HepG2 (cell line): Measurements from ENCODE around the gene MEF2D. TPM values are rescaled to one million over a fixed set of nuclear protein-coding genes. Genes with fewer than 3 reads are reported as not detected.

Experiments
- ATF7-NPFF ChIP-seq: sonication (generic); formaldehyde crosslinking; IDR thresholded peaks from 2 replicates; pipeline ENCODE4 v1.8.1; 2023; ENCODE audit warnings: mild to moderate bottlenecking, low read depth, missing genetic modification reagents, moderate library complexity
- CBX1 ChIP-seq: IDR thresholded peaks from one replicate; pipeline ENCODE4 v1.6.1; 2016; ENCODE audit warnings: antibody characterized with exemption, low read depth
- EED ChIP-seq: sonication (generic); formaldehyde crosslinking; IDR thresholded peaks from 2 replicates; pipeline ENCODE4 v1.5.0; 2020; ENCODE audit warnings: mild to moderate bottlenecking, missing genetic modification reagents
- KLF11 ChIP-seq: IDR thresholded peaks from 2 replicates; pipeline ENCODE4 v1.6.1; 2016; ENCODE audit warnings: missing compliant biosample characterization
- MIER3 ChIP-seq: IDR thresholded peaks from 2 replicates; pipeline ENCODE4 v1.6.1; 2016; ENCODE audit warnings: missing compliant biosample characterization, borderline replicate concordance
- MTA1 ChIP-seq: sonication (generic); formaldehyde crosslinking; IDR thresholded peaks from 2 replicates; pipeline ENCODE4 v1.4.0; 2020; ENCODE audit warnings: missing genetic modification reagents, mild to moderate bottlenecking, borderline replicate concordance
- REPIN1 ChIP-seq: sonication (generic); formaldehyde crosslinking; IDR thresholded peaks from 2 replicates; pipeline ENCODE4 v1.8.0; 2022; ENCODE audit warnings: missing genetic modification reagents, low read depth, mild to moderate bottlenecking, borderline replicate concordance
- SP2 ChIP-seq: sonication (generic); formaldehyde crosslinking; IDR thresholded peaks from 2 replicates; pipeline ENCODE4 v1.5.1; 2020; ENCODE audit warnings: mild to moderate bottlenecking, missing genetic modification reagents
- STAT5B ChIP-seq: sonication (generic); formaldehyde crosslinking; IDR thresholded peaks from 2 replicates; pipeline ENCODE4 v1.4.0; 2020; ENCODE audit warnings: missing genetic modification reagents
- ZBTB1 ChIP-seq: sonication (generic); formaldehyde crosslinking; IDR thresholded peaks from 2 replicates; pipeline ENCODE4 v1.4.0; 2020; ENCODE audit warnings: missing genetic modification reagents, borderline replicate concordance
- ZBTB43 ChIP-seq: sonication (generic); formaldehyde crosslinking; conservative IDR thresholded peaks from 2 replicates; pipeline ENCODE4 v1.4.0; 2020; ENCODE audit warnings: missing genetic modification reagents
- ZGPAT ChIP-seq: IDR thresholded peaks from 2 replicates; pipeline ENCODE4 v1.6.1; 2016; ENCODE audit warnings: mild to moderate bottlenecking
- ZNF253 ChIP-seq: sonication (generic); formaldehyde crosslinking; IDR thresholded peaks from 2 replicates; pipeline ENCODE4 v1.8.0; 2022; ENCODE audit warnings: mild to moderate bottlenecking, missing genetic modification reagents, borderline replicate concordance
- ZNF33A ChIP-seq: sonication (generic); formaldehyde crosslinking; IDR thresholded peaks from 2 replicates; pipeline ENCODE4 v1.5.1; 2020; ENCODE audit warnings: missing genetic modification reagents, mild to moderate bottlenecking, moderate library complexity, borderline replicate concordance
- ZNF574 ChIP-seq: sonication (generic); formaldehyde crosslinking; IDR thresholded peaks from 2 replicates; pipeline ENCODE4 v1.4.0; 2020; ENCODE audit warnings: missing genetic modification reagents
- ZNF687 ChIP-seq: sonication (generic); formaldehyde crosslinking; IDR thresholded peaks from 2 replicates; pipeline ENCODE4 v1.5.1; 2020; ENCODE audit warnings: mild to moderate bottlenecking, missing genetic modification reagents, moderate library complexity
- ZNF737 ChIP-seq: sonication (generic); formaldehyde crosslinking; IDR thresholded peaks from 2 replicates; pipeline ENCODE4 v1.5.0; 2020; ENCODE audit warnings: missing genetic modification reagents, mild to moderate bottlenecking, borderline replicate concordance
- ZSCAN9 ChIP-seq: IDR thresholded peaks from 2 replicates; pipeline ENCODE4 v1.6.1; 2016; ENCODE audit warnings: borderline replicate concordance
- polyA plus RNA-seq, 8 experiments: library from polyadenylated mRNA; depleted of rRNA in 3 of 8; stranded (reverse) in 7 of 8; unstranded in 1 of 8; fragments of >200 nt; fragmentation: Illumina TruSeq in 4 of 8; extraction: Trizol in 4 of 8; gene quantifications; 2 replicates each; pipeline versions ENCODE4 v1.2.1 to v1.2.3, GENCODE V29; 2011 to 2016; ENCODE audit warnings: low read depth in 4 of 8, missing spikeins in 1 of 8, mixed read lengths in 1 of 8; ENCODE audit not compliant: insufficient read depth in 1 of 8
- total RNA-seq, 5 experiments: library from RNA; depleted of rRNA; stranded (reverse); fragments of >200 nt; fragmentation: Illumina TruSeq; extraction: Trizol; gene quantifications; 2 replicates each; pipeline ENCODE4 v1.2.3, GENCODE V29; 2016; ENCODE audit warnings: low read depth in 1 of 5

The MEF2D gene
- total and polyA plus RNA-seq, 2 of the 13 experiments (the other 11 are each of a cell fraction or from before 2014, with no cell fraction given) = 1.6 to 3.9 TPM

- peak; percentile 42; the same call in 1 of the 2 replicates for TF ChIP-seq ZNF574 (CRISPR knock-in tag)
- TF ChIP-seq ZSCAN9 = peak; percentile 63
- TF ChIP-seq CBX1 = no peak
- TF ChIP-seq REPIN1 (CRISPR knock-in tag) = 0 out of 2 replicates have a peak, but pooled peaks have one; percentile 52
- TF ChIP-seq ZNF253 (CRISPR knock-in tag) = no peak
- TF ChIP-seq SP2 (CRISPR knock-in tag) = peak; percentile 59
- TF ChIP-seq MTA1 = no peak
- 0 out of 2 replicates have a peak, but pooled peaks have one; percentile 27 for TF ChIP-seq MIER3 (CRISPR knock-in tag)
- TF ChIP-seq ZNF737 = no peak
- TF ChIP-seq ZBTB1 = no peak
- TF ChIP-seq ZGPAT (CRISPR knock-in tag) = peak; percentile 82
- TF ChIP-seq ZNF33A (CRISPR knock-in tag) = no peak
- TF ChIP-seq EED = 0 out of 2 replicates have a peak, but pooled peaks have one; percentile 29
- TF ChIP-seq ZBTB43 (CRISPR knock-in tag) = 0 out of 2 replicates have a peak, but pooled peaks have one; percentile 23
- peak; percentile 56; the same call in 1 of the 2 replicates for TF ChIP-seq ATF7-NPFF
- TF ChIP-seq STAT5B = no peak
- TF ChIP-seq KLF11 = peak; percentile 84; the same call in 1 of the 2 replicates
- TF ChIP-seq ZNF687 = peak; percentile 94
Measured at GRCh38 chr1:156504821-156505678, 4.5 kb upstream of the MEF2D start (continued).
